NCI-H2081 treated with DMSO at 0.1 percent for 48 hours (cell line): ENCODE results near the gene MTG2.
A peak's percentile ranks its signal among the peaks of the same experiment; 100 is the strongest.

ENCODE experiments used
- DNase-seq: peaks from one replicate; lab custom pipeline; 2025; lab: John Stamatoyannopoulos, UW

The MTG2 gene

DNA sequence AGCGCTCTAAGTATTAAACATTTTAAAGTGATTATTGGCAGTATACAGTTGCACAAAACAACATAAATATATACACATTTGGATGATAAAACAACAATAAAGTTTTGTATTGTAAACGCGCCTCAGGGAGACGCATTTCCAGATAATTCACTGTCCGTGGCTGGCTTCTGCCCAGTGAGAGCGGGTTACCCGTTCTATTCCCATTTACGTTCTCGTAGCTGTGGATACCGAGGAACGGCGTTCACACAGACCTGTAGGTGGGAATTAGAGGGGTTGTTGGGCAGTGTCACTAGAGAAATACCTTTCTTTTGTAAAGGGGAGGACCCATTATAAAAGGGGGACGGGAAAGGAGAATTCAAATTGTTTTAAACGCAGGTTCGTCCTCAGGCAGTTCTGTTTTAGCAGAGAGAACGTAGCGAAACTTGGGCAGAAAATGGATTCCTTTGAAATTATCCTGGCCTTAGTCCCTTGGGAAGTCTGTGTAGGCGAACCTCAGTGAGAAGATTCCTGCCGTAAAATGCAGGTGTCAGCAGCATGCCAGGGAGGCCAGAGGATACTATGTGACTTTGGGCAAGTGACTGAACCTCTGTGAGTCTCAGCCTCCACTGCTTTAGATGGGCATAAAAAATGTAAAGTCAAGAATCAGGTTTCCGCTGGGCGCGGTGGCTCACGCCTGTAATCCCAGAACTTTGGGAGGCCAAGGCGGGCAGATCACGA is 756 bp downstream of the MTG2 start:
- DNase-seq = no peak

DNA sequence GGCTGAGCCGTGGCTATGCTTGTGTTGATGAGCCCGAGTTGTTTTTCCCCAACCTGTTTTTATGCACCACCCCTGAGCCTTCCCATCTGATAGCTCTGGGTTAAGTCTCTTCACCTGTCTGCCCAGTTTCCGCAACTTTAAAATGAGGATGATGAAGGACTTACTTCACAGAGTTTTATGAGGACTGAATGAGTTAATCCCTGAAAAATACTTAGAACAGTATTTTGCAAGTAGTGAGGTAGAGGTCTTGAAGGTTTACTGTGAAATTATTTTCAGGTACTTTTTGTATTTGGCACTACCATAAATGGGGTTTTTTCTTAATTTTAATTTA is 3.2 kb downstream of the MTG2 start:
- no peak for DNase-seq

DNA sequence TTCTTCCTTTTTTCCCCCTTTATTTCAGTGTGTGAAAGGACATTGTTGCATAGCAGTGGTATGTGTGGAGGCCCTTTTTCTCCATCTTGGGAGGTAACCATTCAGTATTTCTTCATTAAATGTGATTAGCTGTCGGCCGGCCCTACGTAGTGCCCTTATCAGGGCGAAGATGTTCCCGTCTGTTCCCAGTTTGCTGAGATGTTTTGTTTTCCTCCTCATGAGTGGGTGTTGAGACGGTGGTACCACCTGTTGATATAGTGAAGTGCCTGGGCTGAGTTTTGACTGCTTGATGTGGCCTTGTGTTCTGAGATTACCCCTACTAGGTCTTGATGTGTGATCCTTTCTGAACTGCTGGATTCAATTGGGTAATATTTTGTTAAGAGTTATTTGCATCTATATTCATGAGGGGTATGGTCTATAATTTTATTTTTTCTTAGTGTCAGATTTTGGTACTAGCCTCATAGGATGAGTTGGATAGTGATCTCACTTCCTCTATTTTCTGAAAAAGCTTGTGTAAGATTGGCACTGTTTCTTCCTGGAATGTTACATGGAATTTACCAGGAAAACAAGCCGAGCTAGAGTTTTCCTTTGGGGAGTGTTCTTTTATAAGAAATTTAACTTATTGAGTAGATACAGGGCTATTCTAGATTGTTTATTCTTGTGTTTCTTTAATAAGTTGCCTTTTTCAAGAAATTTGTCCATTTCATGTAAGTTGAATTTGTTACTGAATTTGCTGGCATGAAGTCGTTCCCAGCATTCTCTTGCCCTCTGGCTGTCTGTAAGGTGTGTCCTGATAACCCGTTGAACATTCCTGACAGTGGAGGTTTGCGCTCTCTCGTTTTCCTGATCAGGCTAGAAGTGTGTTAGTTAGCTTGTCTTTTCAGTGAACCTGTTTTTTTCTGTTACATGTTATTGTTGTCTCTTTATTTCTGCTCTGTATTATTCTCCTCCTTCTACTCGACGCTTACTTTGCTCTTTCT is 4.3 kb downstream of the MTG2 start:
- DNase-seq = no peak

DNA sequence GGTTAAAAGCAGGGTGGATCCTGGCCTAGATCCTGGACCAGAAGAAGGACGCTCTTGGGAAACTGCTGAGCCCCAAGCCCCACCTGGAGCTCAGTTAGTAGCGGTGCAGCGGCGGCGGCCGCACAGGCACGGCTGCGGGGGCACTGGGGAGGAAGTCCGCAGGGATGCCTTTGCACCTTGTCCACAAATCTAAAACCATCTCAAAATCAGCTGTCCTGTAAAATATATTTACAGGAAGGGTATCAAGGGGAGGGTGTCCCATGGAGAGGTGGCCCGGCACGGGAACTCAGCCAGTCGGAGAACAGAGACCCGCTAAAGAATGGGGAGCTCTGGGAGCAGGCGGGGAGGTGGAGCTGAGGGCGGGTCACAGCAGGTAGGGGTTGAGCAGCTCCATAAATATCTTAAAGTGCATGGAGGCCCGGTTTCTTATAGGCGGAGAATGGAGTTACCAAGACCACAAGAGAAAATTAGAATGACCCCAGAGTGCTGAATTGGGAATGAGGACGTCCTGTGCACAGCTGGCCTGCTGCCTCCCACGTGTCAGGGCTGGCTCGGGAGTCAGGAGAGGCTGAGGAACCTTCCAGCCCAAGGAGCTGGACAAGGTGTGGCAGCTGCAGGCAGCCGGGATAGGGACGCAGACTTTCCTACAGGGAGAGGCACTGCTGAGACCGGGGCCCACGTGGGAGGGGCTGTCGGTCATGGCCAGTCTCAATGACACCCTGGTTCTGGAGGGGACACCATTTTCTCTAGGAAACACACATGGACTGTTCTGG is 8.0 kb downstream of the MTG2 start:
- DNase-seq = no peak

DNA sequence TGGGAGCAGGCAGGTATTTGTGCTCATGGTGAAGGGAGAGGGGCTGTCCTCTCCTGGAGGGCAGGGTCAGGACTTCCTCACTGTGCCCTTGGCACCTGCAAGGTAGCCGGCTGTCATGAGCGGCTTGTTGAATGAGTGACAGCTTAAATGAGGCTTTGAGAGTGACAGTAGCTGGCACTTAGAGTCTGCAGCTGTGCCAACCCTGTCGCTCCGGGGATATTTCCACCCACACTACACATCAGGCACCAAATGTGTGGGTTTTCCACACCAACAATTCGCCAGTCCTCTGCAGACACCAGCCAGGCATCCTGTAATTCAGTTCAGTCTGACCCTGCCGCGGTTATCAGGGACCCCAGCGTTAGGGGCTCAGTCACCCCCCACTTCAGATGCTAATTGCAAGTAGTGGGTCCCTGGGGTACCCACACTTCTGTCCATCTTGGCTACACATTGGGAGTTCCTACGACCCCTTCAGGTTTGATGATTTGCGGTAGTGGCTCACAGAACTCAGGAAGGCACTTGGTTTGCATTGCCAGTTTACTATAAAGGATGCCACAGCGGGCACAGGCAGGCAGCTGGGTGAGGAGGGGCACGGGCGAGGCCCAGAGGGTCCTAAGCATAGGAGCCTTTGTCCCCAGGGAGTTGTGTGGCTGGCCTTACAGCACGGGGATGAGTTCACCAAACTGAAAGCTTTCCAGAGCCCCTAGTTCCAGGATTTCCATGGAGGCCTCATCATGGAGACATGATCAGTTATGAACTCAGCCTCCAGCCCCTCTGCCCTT is 9.1 kb downstream of the MTG2 start:
- DNase-seq = no peak

DNA sequence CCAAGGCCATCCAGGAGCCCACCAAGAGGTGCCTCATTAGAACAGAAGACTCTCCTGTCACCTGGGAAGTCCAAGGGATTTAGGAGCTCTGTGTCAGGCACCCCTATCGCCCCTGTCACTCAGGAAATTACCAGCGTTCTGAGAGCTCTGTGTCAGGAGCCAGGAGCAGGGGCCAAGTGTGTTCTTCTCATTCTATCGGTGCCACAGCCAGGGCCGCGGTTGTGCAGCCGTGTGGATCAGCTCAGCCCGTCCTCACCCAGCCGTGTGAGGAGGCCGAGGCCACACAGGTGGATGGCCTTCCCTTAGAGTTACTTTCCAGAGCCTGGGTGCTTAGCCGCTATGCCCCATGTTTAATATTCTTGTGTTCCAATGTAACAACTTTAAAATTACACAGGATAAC is 9.8 kb downstream of the MTG2 start:
- no peak for DNase-seq

DNA sequence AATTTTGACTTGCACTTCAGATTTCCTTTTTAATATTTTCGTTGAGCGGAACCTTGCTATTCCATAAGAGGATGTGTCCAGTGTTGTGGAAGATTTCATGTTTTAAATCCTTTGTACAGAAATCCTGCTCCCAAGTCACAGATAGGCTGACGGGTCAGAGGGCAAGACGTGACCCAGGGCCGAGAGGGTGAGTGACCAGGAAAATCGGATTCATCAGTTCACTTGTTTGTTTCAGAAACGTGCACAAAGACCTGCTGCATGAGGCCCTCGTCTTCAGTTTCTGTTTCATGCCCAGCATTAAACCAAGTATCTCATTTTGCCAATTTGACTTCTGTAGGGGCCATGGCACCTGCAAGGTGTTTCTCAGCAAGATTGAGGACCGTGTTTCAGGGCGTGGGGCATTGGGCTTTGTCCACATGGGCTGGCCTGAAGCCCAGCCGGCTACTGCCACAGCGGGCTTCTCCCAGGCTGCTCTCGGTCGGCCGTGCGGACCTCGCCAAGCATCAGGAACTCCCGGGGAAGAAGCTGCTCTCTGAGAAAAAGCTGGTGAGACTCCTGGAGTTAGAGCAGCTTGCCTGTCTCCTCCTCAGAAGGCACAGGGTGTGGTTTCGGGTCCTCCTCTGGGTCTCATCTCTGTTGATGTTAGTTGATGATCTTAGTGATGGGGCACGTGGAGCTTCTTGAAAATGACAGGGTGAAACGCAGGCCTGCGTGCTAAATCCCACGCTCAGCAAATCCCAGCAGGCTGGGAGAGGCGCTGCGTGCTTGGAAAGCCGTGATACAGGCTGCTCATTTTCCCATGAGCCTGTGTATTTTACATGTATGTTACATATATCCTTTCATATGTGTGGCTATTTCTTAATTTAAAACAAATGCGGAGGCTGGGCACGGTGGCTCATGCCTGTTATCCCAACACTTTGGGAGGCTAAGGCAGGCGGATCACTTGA is 10.5 kb downstream of the MTG2 start:
- DNase-seq = no peak

DNA sequence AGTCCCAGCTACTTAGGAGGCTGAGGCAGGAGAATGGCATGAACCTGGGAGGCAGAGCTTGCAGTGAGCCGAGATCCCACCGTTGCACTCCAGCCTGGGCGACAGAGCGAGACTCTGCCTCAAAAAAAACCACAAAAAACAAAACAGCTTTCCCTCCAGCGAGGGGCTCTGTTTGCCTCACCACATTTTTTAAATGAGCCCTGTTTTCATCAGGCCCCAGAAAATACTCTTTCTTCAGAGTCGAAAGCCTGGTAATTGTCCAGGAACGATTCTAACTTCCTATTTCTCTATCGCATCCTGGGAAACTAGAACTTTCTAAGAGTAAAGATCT is 12.2 kb downstream of the MTG2 start:
- no peak for DNase-seq

DNA sequence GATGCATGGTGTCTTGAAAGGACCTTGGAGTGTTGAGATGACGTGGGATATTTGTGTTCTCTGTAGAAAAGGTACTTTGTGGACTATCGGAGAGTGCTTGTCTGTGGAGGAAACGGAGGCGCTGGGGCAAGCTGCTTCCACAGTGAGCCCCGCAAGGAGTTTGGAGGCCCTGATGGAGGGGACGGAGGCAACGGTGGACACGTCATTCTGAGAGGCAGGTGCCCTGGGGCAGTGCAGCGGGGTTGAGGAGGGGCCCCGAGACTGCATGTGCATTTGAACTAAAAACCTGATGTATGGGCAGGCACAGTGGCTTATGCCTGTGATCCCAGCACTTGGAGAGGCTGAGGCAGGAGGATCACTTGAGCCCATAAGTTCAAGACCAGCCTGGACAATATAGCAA is 12.9 kb downstream of the MTG2 start:
- DNase-seq = no peak

DNA sequence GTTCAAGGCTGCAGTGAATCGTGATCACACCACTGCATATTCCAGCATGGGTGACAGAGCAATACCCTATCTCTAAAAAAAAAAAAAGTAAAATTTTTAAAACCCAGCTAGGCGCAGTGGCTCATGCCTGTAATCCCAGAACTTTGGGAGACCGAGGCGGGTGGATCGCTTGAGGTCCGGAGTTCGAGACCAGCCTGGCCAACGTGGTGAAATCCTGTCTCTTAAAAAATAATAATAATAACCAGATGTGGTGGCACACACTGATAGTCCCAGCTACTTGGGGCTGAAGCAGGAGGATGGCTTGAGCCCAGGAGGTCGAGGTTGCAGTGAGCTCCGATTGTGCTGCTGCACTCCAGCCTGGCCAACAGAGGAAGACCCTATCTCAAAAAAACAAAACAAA is 13.5 kb downstream of the MTG2 start:
- DNase-seq = no peak

DNA sequence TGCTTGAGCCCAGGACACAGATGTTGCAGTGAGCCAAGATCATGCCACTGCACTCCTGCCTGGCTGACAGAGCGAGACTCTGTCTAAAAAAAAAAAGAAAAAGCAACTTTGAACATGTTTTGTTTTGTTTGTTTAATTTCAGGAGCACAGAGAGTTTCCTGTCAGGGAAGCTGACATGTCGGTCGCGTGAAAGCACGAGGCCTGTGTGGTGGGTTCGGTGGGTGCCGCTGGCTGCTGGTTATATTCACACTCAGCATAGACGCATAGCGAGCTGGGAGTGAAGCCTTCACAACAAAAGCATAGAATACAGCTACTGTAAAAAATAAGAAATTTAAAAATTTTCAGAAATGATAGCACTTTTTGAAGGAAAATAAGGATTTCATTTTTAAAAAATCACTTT is 14.5 kb downstream of the MTG2 start:
- DNase-seq = no peak

DNA sequence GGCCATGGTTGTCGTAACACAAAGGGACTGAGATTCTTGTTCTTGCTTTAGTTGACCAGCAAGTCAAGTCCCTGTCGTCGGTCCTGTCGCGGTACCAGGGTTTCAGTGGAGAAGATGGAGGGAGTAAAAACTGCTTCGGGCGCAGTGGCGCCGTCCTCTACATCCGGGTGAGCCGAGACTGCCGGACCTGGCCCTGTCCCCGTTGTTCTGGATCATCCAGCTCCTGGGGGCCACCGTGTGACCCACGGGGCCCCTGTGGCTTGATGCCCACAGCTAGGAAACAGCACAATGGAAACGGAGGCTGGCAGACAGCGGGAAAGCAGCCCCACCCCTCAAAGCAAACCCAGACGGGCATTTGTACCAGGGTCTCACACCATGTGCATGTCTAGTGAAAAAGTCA is 15.0 kb downstream of the MTG2 start:
- no peak for DNase-seq

DNA sequence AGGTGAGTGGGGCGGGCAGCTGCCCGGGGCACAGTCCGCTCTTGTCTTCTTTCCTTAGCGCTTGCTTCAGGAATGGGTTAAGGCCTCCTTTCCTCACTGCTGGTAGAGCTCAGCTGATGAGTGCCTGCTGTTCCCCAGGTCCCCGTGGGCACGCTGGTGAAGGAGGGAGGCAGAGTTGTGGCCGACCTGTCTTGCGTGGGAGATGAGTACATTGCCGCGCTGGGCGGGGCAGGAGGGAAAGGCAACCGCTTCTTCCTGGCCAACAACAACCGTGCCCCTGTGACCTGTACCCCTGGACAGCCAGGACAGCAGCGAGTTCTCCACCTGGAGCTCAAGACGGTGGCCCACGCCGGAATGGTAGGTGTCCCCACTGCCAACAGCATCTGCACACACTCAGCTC is 15.7 kb downstream of the MTG2 start:
- no peak for DNase-seq

DNA sequence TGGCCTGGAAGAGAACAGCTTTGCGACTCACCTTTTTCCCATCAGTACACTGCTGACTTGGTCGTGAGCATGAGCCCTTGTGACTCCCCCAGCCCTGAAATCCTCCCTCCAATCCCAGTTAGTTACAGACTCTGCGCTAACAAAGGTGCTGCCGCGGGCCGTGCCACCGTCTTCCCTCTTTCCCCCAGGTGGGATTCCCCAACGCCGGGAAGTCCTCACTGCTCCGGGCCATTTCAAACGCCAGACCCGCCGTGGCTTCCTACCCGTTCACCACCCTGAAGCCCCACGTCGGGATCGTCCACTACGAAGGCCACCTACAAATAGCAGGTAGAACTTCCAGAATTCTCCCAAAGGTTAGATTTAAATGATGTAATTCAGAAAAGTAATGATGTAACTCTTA is 16.1 kb downstream of the MTG2 start:
- DNase-seq = no peak

DNA sequence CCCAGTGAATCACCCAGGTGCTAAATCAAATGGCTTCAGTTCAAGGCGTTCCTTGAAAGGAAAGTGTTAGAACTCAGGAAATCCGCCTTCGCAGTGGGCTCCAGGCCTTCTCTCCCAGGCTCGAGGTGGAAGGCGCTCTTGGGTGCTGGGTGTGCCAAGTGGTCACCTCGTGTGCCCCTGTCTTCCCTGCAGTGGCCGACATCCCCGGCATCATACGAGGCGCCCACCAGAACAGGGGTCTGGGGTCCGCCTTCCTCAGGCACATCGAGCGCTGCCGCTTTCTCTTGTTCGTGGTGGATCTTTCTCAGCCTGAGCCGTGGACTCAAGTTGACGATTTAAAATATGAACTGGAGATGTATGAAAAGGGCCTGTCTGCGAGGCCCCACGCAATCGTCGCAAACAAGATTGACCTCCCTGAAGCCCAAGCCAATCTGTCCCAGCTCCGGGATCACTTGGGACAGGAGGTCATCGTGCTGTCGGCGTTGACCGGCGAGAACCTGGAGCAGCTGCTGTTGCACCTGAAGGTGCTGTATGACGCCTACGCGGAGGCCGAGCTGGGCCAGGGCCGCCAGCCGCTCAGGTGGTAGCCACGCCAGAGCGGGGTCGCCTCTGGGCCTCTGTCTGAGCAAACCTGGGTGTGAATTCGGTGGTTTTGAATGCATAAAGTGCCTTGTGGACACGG is 17.8 kb downstream of the MTG2 start:
- no peak for DNase-seq

DNA sequence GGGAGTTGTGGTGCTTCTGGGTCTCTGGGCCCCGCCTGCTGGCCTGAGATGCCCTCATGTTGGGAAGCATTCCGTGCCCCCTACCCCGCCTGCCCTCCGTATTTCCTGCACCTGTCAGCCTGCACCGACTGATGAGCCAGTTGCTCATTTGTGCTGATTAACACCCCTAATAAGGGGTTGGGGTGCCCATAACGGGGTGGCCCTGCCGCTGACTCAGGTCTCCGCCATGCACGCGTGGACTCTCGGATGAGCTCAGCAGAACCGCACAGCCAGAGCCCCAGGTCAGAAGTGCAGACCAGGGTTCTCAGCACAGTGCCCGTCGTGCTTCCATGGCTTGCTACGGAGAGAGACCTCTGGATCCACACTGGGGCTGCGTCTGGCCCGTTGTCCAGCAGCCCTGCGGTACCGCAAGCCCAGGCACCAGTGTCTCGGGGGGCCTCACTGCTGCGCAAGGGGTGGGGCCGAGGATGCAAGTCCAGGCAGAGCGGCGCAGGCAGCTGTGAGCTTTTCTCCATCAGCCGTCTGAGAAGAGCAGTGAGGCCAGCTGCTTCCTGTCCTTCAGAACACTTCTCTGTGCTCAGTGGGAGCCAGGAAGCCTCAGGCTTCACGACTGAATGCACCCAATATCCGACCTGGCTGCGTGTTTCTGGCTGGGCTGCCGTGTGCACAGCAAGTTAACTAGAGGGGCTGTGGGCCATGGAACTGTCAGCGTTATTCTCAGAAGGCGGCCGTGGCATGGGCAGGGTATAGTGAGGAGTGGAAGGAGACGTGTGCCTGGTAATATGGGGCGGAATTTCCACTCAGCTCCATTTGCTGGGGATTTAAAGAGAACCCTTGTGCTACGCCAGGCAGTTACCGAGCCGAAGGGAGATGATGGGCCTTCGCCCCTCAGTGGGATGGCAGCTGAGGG is 18.6 kb downstream of the MTG2 start:
- peak; percentile 36 for DNase-seq

DNA sequence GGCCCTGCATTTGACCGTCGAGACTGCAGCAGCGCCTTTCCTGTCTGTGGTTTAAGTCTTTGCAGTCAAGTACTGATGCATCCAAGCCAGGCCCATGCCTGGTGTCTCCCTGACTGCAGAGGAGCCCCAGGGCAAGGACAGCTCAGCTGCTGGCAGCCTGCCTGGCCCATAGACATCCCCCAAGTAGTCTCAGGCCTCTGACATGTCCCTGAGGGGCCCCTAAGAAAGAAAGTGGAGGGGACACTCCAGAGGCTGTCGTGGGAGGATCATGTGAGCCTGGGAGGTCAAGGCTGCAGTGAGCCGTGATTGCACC is 19.2 kb downstream of the MTG2 start:
- no peak for DNase-seq

DNA sequence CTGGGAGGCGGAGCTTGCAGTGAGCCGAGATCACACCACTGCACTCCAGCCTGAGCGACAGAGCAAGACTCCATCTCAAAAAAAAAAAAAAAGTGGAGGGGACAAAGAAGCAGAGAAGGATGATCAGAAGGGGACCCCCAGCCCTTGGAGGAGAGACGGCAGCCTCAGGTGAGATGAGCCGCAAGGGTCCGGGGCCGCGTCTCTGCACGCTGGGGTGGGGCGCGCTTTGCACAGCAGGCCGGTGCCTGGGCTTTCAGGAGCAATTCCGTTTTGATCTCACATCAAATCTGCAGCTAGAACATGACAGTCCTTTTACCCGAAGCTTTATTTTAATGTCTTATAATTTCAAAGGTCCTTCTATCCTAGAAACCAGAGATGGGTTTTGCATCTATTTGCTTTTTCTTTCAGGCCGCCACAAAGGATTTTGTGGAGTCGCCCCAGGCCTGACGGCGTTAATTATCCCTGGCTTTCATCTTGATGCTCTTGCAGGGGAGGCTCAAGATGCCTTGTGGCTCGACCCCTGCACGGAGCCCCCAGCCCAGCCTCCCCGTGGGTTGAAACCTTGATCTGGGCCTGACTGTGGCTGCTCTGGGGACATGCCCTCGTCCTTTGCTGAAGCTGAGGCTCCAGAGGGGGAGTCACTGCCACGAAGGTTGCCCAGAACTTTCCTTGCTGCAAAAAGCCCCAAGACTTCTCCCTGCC is 20.0 kb downstream of the MTG2 start:
- DNase-seq = no peak
